ENCODE results near the gene CWC22. TPM values are rescaled to one million over a fixed set of nuclear protein-coding genes. Genes with fewer than 3 reads are reported as not detected.

Gene CWC22
- total RNA-seq, 4 donors from 2014 or later = 23.3 to 28.3 (median 25.5) TPM

DNA sequence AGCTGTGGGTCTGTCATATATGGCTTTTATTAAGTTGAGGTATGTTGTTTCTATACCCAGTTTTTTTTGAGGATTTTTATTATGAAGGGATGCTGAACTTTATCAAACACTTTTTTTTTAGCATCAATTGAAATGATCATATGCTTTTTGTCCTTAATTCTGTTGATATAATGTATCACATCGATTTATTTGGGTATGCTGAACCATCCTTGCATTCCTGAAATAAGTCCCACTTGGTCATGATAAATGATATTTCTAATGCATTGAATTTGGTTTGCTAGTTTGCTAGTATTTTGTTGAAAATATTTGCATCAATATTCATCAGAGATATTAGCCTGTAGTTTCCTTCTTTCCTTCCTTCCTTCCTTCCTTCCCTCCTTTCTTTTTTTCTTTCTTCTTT lies 22.5 kb upstream of the CWC22 start:
- Histone ChIP-seq H3K27me3 (no peaks in the 10 kb centered on the region), H3K9me3 (peaks cover 0 to 19% (median 0%) of the 10 kb centered on the region in 3 donors), H3K27ac (no peak overlapping the region), H3K4me3 (no peak overlapping the region), H3K36me3 (no peaks in the 10 kb centered on the region), H3K4me1 (no peaks in the 10 kb centered on the region)
- no peak for ATAC-seq
- TF ChIP-seq POLR2AphosphoS5 (IDR thresholded peaks at IDR 0.05) = no peak
- no peak for TF ChIP-seq CTCF (IDR thresholded peaks at IDR 0.05)
- TF ChIP-seq POLR2A (IDR thresholded peaks at IDR 0.05) = no peak
- TF ChIP-seq EP300 (IDR thresholded peaks at IDR 0.05) = no peak
- 75 to 88% methylated on average over 1 of the region's 1 CpG for WGBS, 2 donors (ENCODE audit: low coverage in 1 of 2)

GRCh38 chr2:180021850-180022249 lies 14.8 kb upstream of the CWC22 start:
- Histone ChIP-seq H3K9me3 (no peaks in the 10 kb centered on the region), H3K4me3 (no peak overlapping the region), H3K4me1 (no peaks in the 10 kb centered on the region), H3K27me3 (no peaks in the 10 kb centered on the region), H3K36me3 (no peaks in the 10 kb centered on the region), H3K27ac (no peak overlapping the region)
- 87 to 93% methylated on average over 9 to 11 of the region's 23 CpGs for WGBS, 2 donors (ENCODE audit: low coverage in 1 of 2)
- TF ChIP-seq POLR2AphosphoS5 (IDR thresholded peaks at IDR 0.05) (no peak), EP300 (IDR thresholded peaks at IDR 0.05) (no peak), POLR2A (IDR thresholded peaks at IDR 0.05) (no peak), CTCF (IDR thresholded peaks at IDR 0.05) (no peak)
- ATAC-seq = no peak

DNA sequence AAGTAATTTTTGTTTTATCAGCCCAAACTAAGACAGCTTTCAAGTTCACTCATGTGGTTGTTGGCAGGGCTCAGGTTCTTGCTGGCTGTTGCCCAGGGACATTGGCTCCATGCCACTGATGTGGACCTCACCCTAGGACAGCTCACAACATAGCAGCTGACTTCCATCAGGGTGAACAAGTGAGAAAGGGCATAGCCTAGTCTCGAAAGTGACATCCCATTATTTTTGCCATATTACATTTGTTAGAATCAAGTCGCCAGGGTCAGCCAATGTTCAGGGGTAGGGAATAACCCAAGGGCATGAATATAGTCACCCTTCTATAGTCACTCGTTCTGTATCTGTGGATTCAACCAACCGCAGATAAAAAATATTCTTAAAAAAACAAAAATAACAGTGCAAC lies 10.7 kb upstream of the CWC22 start:
- Histone ChIP-seq H3K36me3 (no peaks in the 10 kb centered on the region), H3K27ac (no peak overlapping the region), H3K4me1 (no peaks in the 10 kb centered on the region), H3K9me3 (no peaks in the 10 kb centered on the region), H3K27me3 (peaks cover 4% of the 10 kb centered on the region), H3K4me3 (no peak overlapping the region)
- TF ChIP-seq CTCF (IDR thresholded peaks at IDR 0.05) = no peak
- TF ChIP-seq EP300 (IDR thresholded peaks at IDR 0.05) = no peak
- no peak for TF ChIP-seq POLR2AphosphoS5 (IDR thresholded peaks at IDR 0.05)
- TF ChIP-seq POLR2A (IDR thresholded peaks at IDR 0.05) = no peak
- peak; percentile 56 for ATAC-seq
- WGBS, 2 donors (ENCODE audit: low coverage in 1 of 2) = 62 to 75% methylated on average over 3 to 4 of the region's 4 CpGs

DNA sequence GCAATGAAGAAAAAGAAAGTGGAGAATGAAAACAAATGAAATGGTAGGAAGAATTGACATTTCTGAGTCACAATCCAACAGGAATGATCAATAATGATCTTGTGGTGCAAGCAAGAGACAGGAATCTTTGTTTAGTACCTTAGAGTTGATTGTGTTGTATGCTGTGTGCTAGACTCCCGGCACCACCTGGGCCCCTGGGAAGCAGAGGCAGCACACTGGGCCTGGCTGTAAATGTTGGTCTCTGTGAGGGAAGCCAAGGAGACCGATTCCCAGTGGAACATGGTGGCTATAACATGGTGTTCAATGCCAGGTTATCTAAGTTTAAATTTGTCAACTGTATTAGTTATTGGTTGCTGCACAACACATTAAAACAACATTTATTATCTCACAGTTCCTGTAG lies 9.8 kb upstream of the CWC22 start:
- Histone ChIP-seq H3K9me3 (no peaks in the 10 kb centered on the region), H3K4me3 (no peak overlapping the region), H3K4me1 (no peaks in the 10 kb centered on the region), H3K36me3 (no peaks in the 10 kb centered on the region), H3K27me3 (peaks cover 4% of the 10 kb centered on the region), H3K27ac (peak overlapping the region in 2 of 4 donors; percentile 2 to 29)
- TF ChIP-seq CTCF (IDR thresholded peaks at IDR 0.05) (no peak), EP300 (IDR thresholded peaks at IDR 0.05) (no peak), POLR2AphosphoS5 (IDR thresholded peaks at IDR 0.05) (no peak), POLR2A (IDR thresholded peaks at IDR 0.05) (no peak)
- no peak for ATAC-seq
- WGBS, 2 donors (ENCODE audit: low coverage in 1 of 2) = 60 to 73% methylated on average over 1 to 2 of the region's 2 CpGs

GRCh38 chr2:180015951-180016709 lies 9.0 kb upstream of the CWC22 start:
- TF ChIP-seq POLR2A (IDR thresholded peaks at IDR 0.05) = no peak
- no peak for TF ChIP-seq CTCF (IDR thresholded peaks at IDR 0.05)
- no peak for TF ChIP-seq POLR2AphosphoS5 (IDR thresholded peaks at IDR 0.05)
- no peak for TF ChIP-seq EP300 (IDR thresholded peaks at IDR 0.05)
- peak; percentile 54 for ATAC-seq
- peak overlapping the region in 1 of 4 donors; percentile 29 for H3K27ac ChIP-seq
- H3K36me3 ChIP-seq = no peaks in the 10 kb centered on the region
- WGBS, 2 donors (ENCODE audit: low coverage in 1 of 2) = 39 to 52% methylated on average over 5 of the region's 5 CpGs
- no peak overlapping the region for H3K4me3 ChIP-seq
- peaks cover 4% of the 10 kb centered on the region for H3K27me3 ChIP-seq
- no peaks in the 10 kb centered on the region for H3K4me1 ChIP-seq
- no peaks in the 10 kb centered on the region for H3K9me3 ChIP-seq

All from gastroesophageal sphincter (tissue), 4 donors.